OCI-LY1 (cell line): ENCODE results near the gene SLCO4A1.

ENCODE experiments used
- EZH2 ChIP-seq: fragments of 200-600 bp; sonication (generic), shearing (Covaris generic); IDR thresholded peaks from 2 replicates; pipeline ENCODE4 v1.8.0; 2017; ENCODE audit warnings: borderline replicate concordance, mixed run types, mild to moderate bottlenecking, antibody characterized with exemption, low read length, moderate library complexity, mixed read lengths
- TF ChIP-seq, protein P1 (sequence below): fragments of 200-600 bp; sonication (generic), shearing (Covaris generic); IDR thresholded peaks from 2 replicates; pipeline ENCODE4 v1.5.1; 2017; ENCODE audit warnings: mild to moderate bottlenecking, antibody characterized with exemption, low read length, moderate library complexity, mixed read lengths

DNA sequence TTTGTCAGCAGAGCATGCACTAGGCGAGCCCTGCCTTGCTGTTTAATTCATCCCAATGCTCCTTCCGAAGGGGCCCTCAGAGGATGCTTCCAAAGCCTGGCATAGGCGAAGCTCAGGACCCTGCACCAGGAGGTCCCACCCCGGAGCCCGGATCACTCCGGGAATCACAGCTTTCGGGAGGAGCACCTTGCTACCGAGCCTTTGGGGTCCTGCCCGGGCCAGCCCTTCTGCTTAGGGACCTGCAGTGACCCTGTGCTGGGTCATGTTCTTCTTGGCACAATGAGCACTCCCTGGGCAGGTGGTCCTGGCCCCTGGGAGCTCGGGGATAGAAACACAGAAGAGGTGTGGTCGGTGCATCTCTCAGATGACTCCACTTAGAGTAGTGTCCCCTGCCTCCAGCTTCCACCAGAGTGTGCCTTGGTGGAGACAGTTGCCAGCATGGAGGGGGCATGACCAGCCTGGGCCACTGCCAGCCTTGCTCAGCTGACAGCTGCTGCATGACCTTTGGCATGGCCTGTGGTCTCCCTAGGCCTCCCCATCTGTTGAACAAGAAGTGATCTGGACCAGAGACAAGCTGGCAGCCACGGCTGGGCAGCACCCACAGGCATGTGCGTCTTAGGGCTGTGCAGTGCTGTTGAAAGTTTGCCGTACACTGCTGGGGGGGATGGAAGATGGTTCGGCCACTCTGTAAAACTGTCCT lies 44.7 kb upstream of the SLCO4A1 start:
- TF ChIP-seq, protein P1, sequence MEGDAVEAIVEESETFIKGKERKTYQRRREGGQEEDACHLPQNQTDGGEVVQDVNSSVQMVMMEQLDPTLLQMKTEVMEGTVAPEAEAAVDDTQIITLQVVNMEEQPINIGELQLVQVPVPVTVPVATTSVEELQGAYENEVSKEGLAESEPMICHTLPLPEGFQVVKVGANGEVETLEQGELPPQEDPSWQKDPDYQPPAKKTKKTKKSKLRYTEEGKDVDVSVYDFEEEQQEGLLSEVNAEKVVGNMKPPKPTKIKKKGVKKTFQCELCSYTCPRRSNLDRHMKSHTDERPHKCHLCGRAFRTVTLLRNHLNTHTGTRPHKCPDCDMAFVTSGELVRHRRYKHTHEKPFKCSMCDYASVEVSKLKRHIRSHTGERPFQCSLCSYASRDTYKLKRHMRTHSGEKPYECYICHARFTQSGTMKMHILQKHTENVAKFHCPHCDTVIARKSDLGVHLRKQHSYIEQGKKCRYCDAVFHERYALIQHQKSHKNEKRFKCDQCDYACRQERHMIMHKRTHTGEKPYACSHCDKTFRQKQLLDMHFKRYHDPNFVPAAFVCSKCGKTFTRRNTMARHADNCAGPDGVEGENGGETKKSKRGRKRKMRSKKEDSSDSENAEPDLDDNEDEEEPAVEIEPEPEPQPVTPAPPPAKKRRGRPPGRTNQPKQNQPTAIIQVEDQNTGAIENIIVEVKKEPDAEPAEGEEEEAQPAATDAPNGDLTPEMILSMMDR = no peak
- TF ChIP-seq EZH2 = no peak
